DND-41 (cell line): ENCODE data around the gene UBE2J1.

Experiments used
- CTCF ChIP-seq: IDR thresholded peaks from 2 replicates; pipeline ENCODE4 v1.5.1; 2012; ENCODE audit warnings: borderline replicate concordance, low read length, moderate library complexity, mild to moderate bottlenecking; ENCODE audit not compliant: poor library complexity, severe bottlenecking; ENCODE audit errors: extremely low read depth
- EZH2 ChIP-seq: IDR thresholded peaks from 3 replicates; pipeline ENCODE4 v1.6.1; 2012; ENCODE audit warnings: borderline replicate concordance, low read depth, mild to moderate bottlenecking, moderate library complexity, low read length, inconsistent platforms; ENCODE audit not compliant: severe bottlenecking

GRCh38 chr6:89290401-89291155 lies 61.9 kb downstream of the UBE2J1 start:
- no peak for TF ChIP-seq CTCF
- TF ChIP-seq EZH2: no peak
